ENCODE results near the gene ARHGAP29.

ARHGAP29 gene, protein sequence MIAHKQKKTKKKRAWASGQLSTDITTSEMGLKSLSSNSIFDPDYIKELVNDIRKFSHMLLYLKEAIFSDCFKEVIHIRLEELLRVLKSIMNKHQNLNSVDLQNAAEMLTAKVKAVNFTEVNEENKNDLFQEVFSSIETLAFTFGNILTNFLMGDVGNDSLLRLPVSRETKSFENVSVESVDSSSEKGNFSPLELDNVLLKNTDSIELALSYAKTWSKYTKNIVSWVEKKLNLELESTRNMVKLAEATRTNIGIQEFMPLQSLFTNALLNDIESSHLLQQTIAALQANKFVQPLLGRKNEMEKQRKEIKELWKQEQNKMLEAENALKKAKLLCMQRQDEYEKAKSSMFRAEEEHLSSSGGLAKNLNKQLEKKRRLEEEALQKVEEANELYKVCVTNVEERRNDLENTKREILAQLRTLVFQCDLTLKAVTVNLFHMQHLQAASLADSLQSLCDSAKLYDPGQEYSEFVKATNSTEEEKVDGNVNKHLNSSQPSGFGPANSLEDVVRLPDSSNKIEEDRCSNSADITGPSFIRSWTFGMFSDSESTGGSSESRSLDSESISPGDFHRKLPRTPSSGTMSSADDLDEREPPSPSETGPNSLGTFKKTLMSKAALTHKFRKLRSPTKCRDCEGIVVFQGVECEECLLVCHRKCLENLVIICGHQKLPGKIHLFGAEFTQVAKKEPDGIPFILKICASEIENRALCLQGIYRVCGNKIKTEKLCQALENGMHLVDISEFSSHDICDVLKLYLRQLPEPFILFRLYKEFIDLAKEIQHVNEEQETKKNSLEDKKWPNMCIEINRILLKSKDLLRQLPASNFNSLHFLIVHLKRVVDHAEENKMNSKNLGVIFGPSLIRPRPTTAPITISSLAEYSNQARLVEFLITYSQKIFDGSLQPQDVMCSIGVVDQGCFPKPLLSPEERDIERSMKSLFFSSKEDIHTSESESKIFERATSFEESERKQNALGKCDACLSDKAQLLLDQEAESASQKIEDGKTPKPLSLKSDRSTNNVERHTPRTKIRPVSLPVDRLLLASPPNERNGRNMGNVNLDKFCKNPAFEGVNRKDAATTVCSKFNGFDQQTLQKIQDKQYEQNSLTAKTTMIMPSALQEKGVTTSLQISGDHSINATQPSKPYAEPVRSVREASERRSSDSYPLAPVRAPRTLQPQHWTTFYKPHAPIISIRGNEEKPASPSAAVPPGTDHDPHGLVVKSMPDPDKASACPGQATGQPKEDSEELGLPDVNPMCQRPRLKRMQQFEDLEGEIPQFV

DNA sequence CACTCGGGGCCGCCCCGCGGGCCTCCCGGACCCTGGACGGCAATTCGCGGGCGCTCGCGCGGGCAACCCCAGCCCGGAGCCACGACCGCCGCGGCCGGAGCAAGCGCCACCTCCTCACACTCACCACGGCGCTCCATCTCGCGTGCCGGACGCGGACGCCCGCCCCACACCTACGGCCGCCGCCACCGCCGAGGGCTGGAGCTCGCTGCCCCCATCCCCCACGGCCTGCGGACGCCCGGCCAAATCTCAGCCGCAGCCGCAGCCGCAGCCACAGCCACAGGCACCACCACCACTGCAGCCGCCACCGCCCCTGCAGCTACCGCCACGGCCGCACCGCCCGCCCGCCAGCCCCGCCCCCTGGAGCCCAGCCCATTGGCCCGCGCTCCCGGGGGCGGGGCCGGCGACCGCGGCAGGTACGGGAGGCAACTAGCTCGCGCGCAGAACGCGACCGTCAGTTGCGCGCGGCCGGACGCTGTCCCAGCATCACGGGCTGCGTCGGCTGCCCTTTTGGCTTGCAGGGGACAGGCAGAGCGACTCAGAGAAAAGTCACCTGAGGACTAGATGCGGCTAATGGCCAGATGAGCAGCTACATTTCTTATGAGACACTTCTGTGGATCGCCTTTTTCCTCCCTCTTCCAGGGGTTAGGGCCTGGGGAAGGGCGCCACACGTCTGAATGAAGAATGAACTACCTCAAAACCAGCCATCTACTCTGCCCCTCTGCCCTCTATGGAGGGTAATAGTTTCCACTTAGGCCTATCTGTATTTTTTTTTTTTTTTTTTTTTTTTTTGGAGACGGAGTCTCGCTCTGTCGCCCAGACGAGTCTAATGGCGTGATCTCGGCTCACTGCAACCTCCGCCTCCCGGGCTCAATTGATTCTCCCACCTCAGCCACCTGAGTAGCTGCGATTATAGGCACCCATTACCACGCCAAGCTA is at the start of gene ARHGAP29:
TSS of gene ARHGAP29 (minus strand) at position 294 of the 936 bp plus-strand sequence. CDS start 5,973 bp downstream, outside the sequence.
- DNase-seq (ENCODE audit: low read depth in 2 of 2): peak in 1 of 2 experiments; percentile 25

DNA sequence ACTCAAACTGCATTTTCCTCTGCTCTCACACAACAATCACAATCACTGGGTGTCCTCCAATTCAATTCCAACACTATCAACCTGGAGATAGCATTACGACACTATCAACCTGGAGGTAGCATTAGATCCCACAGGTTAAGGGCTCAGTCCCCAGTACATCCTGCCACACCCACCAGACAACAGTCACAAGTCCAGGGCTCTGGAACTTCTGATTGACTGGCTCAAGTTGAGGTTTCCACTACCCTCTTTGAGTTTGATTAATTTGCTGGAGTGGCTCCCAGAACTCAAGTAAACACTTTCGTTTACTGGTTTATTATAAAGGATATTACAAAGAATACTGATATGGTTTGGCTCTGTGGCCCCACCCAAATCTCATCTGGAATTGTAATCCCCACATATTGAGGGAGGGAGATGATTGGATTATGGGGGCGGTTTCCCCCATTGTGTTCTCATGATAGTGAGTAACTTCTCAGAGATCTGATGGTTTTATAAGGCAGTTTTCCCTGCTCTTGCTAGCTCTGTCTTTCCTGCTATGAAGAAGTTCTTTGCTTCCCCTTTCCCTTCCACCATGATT is 49.6 kb upstream of the ARHGAP29 start:
- no peak for DNase-seq (ENCODE audit: low read depth in 2 of 2)

DNA sequence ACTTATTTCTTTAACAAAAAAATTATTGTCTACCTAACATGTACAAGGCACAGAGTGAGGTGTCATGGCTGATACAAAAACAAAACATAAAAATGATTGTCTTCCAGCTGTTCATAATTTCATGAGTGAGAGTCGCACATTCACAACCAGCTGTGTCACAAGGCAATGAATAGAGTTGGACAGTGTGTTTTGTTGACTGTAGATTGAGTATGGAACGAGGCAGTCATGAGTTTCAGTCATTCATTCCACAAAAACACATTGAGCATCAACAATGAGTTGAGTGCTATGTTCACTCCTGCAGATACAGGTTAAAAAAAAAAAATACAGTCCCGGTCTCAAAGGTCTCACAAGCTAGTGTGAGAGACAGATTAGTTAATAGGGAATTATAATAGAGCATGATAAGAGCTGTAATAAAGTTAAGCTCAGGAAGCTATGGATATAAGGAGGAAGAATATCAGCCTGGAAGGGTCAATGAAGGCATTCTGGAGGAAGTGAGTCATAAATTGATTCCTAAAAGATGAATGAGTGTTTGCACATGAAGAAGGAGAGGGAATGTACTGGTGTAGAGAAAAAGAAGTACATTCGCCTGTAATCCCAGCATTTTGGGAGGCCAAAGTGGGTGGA is 47.8 kb upstream of the ARHGAP29 start:
- DNase-seq (ENCODE audit: low read depth in 2 of 2): no peak

DNA sequence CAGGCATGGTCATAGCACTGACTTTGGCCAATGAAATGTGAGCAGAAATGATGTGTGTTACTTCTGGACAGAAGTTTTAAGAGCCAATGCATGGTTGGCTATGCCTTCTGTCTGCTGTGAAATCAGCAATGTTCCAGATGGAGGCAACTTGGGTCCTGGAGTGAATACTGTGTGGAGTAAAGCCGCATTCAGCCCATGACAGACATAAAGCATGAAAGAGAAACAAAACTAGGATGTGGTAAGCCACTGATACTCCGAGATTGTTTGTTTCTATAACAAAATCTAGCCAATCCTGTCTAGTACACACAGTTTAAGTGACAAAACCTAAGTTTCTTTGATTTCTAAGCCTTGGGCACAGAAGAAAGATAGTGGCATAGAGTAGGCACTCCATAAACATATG is 47.1 kb upstream of the ARHGAP29 start:
- no peak for DNase-seq (ENCODE audit: low read depth in 2 of 2)

DNA sequence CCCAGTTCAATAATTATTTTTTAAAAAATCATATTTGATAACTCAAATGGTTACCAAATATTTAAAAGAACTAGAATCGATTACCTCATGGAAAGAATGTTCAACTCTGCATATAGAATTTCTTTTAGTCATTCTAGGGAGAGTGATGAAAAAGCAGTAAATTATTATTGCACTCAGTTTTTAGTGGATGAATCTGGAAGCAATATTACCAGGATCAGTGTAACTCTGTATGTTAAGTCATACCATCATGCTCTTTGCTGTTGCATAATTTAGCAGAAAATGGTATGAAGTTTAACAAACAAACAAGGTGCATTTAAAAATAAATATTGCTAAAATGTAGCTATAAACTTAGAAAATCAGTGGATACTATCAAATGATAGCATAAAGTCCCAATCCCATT is 46.1 kb upstream of the ARHGAP29 start:
- no peak for DNase-seq (ENCODE audit: low read depth in 2 of 2)

DNA sequence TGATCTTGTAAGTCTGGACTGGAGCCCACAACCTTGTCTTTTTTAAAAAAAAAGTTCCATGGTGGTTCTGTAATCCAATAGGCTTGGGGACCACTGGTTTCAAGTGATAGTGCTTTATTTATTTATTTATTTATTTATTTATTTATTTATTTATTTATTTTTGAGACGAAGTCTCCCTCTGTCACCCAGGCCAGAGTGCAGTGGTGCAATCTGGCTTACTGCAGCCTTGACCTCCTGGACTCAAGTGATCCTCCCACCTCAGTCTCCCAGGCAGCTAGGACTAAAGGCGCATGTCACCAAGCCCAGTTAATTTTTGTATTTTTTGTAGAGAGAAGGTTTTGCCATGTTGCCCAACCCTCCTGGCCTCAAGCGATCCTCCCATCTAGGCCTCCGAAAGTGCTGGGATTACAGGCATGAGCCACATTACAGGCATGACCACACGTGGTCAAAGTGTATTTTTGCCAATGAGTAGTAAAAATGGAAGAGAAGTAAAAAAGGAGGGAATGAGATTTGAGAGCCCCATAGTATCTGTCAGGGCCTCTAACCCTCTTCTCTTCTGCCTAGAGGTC is 44.8 kb upstream of the ARHGAP29 start:
- DNase-seq (ENCODE audit: low read depth in 2 of 2): no peak

DNA sequence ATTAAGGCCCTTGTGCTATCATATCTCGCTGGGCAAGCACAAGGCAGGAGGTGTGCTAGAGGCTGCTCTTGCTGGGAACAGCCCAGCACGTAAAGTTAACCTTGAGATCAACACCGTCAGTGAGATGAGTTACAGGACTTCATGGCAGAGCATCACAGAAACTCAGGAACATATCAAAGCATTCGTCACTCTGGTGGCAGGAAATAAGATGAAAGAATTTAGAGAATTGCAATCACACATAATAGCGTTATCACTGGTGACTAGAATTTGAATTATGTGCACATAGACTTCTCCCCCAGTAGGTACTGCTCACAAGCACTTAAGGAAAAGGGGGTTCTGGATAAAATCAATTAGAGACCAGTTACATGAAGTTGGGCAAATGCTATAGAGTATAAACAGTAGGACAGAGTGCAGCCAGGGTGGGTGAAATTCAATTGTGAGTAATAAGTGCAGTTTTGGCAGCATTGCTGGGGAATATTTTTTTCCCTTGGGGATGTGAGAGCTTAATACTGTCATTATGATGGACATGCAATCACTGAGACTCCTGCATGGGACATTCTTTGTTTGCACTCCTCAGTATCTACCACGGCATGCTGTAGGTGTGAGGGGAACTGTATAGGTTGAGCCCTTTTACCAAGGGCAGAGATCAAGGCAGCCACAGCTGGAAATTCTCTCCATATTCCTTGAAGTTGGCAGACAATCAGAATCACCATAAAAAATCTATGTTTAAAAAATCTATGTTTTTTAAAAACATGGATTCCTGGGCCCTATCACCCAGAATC is 44.2 kb upstream of the ARHGAP29 start:
- DNase-seq (ENCODE audit: low read depth in 2 of 2): no peak

DNA sequence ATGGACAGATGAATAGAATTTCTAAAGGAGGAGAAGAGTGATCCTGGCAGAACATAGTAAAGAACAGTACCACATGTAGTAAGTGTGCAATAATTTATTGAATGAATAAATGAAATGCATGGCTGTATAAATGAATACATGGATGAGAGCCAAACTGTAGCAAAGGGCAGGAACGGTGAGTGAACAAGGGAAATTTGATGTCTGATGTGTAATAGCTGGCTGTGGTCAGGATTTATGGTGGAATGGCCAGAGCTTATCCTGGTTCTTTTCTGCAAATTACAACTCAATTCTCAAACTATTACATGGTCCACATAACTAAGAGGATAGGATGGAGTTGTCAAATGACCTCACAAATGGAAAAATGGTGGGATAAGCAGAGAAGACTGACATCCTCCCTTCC is 43.2 kb upstream of the ARHGAP29 start:
- DNase-seq (ENCODE audit: low read depth in 2 of 2): no peak

DNA sequence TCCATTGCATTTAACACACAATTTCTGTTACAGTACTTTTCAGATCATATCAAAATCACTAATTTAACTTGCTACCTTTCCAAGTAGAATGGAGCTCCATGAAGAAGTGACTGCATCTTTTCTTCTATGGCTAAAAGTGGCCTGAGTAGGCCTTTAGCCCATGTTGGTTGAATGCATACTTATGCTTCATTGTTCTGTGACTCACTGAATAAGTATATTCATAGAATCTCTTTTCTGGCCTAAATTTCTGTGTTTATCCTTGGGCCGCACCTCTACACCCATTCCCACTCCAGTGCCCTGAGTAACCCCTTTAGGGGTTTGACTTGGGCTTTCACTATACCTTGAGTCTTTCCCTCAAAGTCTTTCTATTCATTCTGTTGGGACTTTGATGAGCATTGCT is 42.1 kb upstream of the ARHGAP29 start:
- DNase-seq (ENCODE audit: low read depth in 2 of 2): no peak

DNA sequence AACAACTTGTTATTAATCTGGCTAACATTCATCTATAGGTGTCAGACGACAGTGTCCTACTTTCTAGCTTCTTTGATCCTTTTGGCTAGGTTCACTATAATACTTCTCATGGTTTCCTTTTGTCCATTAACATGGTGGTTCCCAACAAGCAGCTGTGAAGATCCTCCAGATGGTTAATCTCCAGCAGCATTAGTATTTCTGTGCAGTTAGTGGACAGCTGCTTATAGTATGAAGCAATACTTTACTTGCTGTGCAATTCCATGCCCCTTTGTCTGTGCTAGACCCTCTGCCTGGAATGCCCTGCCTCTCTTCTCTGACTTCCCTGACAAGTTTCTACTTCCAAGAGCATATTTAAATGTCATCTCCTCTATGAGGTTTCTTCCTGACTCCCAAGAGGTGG is 41.7 kb upstream of the ARHGAP29 start:
- DNase-seq (ENCODE audit: low read depth in 2 of 2): no peak

DNA sequence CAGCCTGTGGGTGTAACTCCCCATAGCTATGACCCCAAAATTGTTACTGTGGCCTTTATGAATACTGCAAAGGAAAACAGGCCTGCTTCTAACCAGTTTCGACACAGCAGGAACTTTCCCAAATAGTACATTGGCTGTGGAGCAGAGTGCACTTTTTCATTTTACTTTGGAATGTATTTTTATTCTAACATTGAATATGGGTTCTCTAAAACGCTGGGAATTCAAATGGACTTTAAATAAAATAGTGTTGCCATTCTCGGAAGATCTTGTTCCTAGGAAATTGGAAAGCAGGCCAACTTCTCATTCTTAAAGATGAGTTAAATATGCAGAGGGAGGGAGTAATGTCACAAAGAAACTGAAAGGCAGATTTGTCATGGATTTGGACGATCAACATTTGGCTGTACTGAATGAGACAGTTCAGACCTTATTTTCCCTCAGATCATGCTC is 39.6 kb upstream of the ARHGAP29 start:
- DNase-seq (ENCODE audit: low read depth in 2 of 2): no peak

DNA sequence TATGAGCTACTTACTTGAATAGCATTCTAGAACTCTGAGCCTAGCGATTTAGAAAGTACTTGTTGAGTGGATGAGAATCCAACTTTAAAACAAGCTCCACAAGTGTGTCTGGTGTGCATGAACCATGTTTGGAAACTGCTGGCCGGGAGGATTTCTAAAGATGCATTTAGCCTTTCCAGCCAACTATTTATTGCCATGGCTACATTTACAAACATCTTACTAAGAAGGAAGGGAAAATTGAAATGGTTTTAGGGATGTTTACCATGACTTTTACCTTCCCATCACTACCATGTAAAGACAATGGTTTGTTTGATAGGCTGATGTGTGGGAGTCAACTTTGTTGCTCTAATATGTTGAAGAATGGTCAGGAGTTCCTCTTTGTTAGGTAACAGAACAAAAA is 37.7 kb upstream of the ARHGAP29 start:
- DNase-seq (ENCODE audit: low read depth in 2 of 2): no peak

DNA sequence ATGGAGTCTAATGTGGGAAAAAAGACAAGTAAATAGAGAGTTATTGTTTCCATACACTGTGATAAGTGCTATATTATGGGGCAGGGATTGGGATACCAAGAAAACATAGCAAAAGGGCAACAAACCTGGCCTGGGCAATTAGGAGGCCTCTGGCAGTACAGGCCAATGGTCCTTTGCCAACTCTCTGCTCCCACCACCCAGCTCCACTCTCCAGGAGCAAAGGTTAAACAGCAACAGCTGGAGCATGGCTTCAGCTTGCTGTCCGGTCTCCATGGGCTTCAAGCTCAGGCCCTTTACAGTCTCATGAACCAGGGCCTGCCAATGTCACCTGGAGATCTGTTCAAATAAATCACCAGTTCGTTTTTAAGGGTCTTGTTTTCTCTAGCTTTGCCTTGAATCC is 37.2 kb upstream of the ARHGAP29 start:
- no peak for DNase-seq (ENCODE audit: low read depth in 2 of 2)

DNA sequence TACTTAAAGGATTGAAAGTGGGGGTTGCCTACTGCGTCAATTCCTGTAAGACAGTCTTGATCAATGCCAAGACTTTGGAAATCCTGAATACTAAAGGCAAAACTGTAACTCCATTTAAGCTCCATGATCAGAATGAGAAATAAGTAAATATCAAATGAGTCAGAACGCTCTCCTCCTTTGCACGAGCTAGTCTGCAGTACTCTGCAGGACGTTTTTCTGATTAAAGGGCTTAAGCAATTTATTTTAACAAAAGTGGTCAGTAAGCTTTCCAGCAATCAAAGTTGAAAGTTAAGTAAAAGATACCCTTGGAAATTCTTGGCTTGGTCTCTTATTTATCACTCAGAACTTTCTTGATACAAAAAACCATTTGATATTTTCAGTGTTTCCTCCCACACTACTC is 35.7 kb upstream of the ARHGAP29 start:
- no peak for DNase-seq (ENCODE audit: low read depth in 2 of 2)

DNA sequence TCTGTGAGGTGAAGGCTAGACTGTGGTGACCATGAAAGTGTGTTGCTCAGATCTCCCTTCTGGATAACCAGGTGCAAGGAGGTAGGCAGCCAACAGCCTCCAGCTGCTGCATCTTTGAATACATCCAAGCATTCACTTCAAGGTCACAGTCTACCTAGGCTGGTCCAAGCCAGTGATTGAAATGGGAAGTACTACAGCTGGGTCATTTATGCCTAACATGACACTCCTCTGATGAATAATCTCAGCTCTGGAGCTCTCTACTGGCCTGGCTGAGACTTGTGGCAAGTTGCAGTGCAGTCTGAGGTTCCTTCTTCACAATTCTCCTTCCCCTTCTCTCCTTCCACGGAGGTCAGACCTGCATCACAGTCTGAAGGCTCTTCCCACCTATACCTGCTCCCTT is 35.0 kb upstream of the ARHGAP29 start:
- no peak for DNase-seq (ENCODE audit: low read depth in 2 of 2)

DNA sequence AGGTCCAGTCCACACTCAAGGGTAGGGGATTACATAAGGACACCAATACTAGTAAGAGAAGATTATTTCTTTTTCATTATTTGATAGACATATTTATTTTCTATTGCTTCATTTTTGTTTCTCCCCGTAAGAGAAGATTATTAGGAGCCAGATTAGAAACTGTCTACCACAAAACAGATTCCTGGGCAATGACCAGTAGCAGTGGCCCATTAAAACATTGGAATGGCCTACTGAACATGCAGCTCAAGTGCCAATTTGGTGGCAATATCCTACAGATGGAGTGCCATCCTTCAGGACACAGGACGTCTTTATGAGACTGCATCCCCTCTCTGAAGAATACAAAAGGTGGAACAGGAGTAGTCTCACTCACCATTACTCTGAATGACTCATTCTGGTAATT is 34.0 kb upstream of the ARHGAP29 start:
- DNase-seq (ENCODE audit: low read depth in 2 of 2): no peak

DNA sequence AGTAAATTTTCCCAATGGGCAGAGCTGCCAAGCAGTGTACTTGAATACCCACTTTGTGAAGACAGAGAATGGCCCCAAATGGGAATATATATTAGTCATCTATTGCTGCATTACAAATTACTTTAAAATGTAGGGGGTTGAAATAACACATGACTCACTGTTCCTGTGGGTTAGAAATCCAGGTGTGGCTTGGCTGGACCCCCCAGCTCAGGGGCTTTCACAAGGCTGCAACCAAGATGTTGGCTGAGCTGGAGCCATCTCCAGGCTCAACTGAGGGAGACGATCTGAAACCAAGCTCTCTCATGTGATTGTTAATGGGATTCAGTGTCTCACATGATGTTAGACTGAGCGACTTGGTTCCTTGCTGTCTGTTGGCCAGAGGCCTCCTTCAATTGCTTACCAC is 33.4 kb upstream of the ARHGAP29 start:
- DNase-seq (ENCODE audit: low read depth in 2 of 2): peak; percentile 51

DNA sequence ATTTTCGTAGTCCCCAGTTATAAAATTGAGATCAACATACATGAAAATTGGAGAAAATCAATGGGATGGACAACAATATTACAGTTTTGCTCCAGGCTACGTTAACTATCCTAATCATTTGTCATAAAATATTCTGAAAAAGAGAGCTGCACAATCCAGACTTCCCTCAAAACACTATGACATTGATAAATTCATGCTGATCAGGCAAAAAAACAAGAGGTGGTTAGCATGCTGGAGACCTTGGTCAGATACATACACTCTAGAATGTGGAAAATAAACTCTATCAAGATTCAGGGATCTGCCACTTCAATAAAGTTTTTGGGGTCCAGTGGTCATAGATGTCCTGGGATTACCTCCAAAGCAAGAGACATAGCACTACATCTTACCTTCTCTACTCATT is 32.5 kb upstream of the ARHGAP29 start:
- DNase-seq (ENCODE audit: low read depth in 2 of 2): no peak

DNA sequence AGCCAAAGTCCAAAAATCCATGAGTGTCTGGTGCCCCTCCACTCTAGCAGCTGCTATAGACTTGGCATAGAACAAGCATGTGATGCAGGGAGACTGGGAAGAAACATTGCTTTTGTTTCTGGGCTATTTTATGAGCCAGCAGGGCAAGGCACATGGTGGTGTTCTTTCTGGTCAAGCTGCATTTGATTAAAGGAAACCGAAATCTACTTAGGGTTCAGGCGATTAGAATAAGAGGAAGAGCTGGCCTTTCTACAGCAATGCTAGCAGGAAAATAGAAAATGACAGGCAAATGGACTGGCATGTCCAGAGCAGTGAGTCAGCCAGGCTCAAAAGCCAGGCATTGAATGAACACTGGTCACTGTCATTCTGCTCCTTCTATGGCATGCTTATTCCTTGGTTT is 28.5 kb upstream of the ARHGAP29 start:
- no peak for DNase-seq (ENCODE audit: low read depth in 2 of 2)

All from fibroblast of skin of left biceps (primary cell).